PFSK-1 (cell line): ENCODE results near the gene TAMM41.

Source experiments
- POLR2AphosphoS5 ChIP-seq: IDR thresholded peaks from 2 replicates; pipeline ENCODE4 v1.6.1; 2012; ENCODE audit warnings: low read depth, mild to moderate bottlenecking, control low read depth, low read length, moderate library complexity
- REST ChIP-seq, 2 experiments: IDR thresholded peaks; 2 replicates each; pipeline versions ENCODE4 v1.6.1 to v1.8.0; 2011 to 2012; ENCODE audit warnings: low read depth in 2 of 2, low read length in 2 of 2, control low read depth in 1 of 2, inconsistent platforms in 1 of 2, mild to moderate bottlenecking in 1 of 2, moderate library complexity in 1 of 2; ENCODE audit not compliant: insufficient read depth in 1 of 2
- SIN3A ChIP-seq: IDR thresholded peaks from 2 replicates; pipeline ENCODE4 v1.6.1; 2012; ENCODE audit warnings: mild to moderate bottlenecking, low read length, moderate library complexity, borderline replicate concordance; ENCODE audit not compliant: insufficient read depth
- TAF1 ChIP-seq: IDR thresholded peaks from 2 replicates; pipeline ENCODE4 v1.6.1; 2012; ENCODE audit warnings: low read length, control low read depth, borderline replicate concordance; ENCODE audit not compliant: insufficient read depth

- no peak for TF ChIP-seq POLR2AphosphoS5
- no peak for TF ChIP-seq REST (IDR thresholded peaks at IDR 0.05; ENCODE audit: insufficient read depth in 1 of 2, low read depth in 2 of 2, low read length in 2 of 2)
- no peak for TF ChIP-seq TAF1
- no peak for TF ChIP-seq SIN3A
Measured at GRCh38 chr3:11789412-11789811, 57.3 kb downstream of the TAMM41 start.
